MCF 10A (cell line): ENCODE data around the gene ASAP2. TPM values are rescaled to one million over a fixed set of nuclear protein-coding genes. Genes with fewer than 3 reads are reported as not detected.
A peak's percentile ranks its signal among the peaks of the same experiment; 100 is the strongest.

Source experiments
- BruUV-seq: library from RNA; stranded (reverse); fragments of 400-500 nt; replicated peaks from 2 replicates; lab custom pipeline; 2021; lab: Mats Ljungman, UMichigan
- CTCF ChIA-PET: fragments of 300-600 bp; sonication (Branson Sonifier 250); formaldehyde crosslinking; extraction: SDS; loops from one replicate; lab custom pipeline; 2021; ENCODE audit warnings: antibody characterized with exemption, inconsistent platforms; lab: Yijun Ruan, JAX
- POLR2A ChIA-PET: fragments of 300-600, 350-650 bp; sonication (Branson Sonifier 250); formaldehyde crosslinking; extraction: SDS; loops from one replicate; lab custom pipeline; 2020; ENCODE audit warnings: antibody characterized with exemption, inconsistent platforms; lab: Yijun Ruan, JAX
- DNase-seq: peaks from one replicate; pipeline ENCODE4 v3.0.0-alpha.2; 2018; ENCODE audit not compliant: unreplicated experiment
- H3K27ac Mint-ChIP-seq: one replicate; pipeline ENCODE4 v1.8.0; 2022; ENCODE audit warnings: mild to moderate bottlenecking, low read depth, mixed read lengths; ENCODE audit not compliant: unreplicated experiment
- H3K27me3 Mint-ChIP-seq: one replicate; pipeline ENCODE4 v1.8.0; 2022; ENCODE audit warnings: mixed read lengths; ENCODE audit not compliant: insufficient read depth, unreplicated experiment
- H3K36me3 Mint-ChIP-seq: one replicate; pipeline ENCODE4 v1.8.0; 2022; ENCODE audit warnings: mild to moderate bottlenecking, moderate library complexity, mixed read lengths; ENCODE audit not compliant: insufficient read depth, unreplicated experiment
- H3K4me1 Mint-ChIP-seq: one replicate; pipeline ENCODE4 v1.8.0; 2022; ENCODE audit warnings: mixed read lengths; ENCODE audit not compliant: insufficient read depth, unreplicated experiment
- H3K4me3 Mint-ChIP-seq: one replicate; pipeline ENCODE4 v1.8.0; 2022; ENCODE audit warnings: mild to moderate bottlenecking, moderate library complexity, mixed read lengths; ENCODE audit not compliant: unreplicated experiment
- H3K9me3 Mint-ChIP-seq: one replicate; pipeline ENCODE4 v1.8.0; 2022; ENCODE audit warnings: mixed read lengths; ENCODE audit not compliant: unreplicated experiment
- intact Hi-C: fragments of 100-400 bp; cut with micrococcal nuclease; formaldehyde crosslinking; loops from 2 replicates; pipeline ENCODE4 v1.14.1; 2022
- total RNA-seq: library from RNA; stranded (reverse); gene quantifications from 2 replicates; pipeline ENCODE4 v1.2.3, GENCODE V29; 2022
- TF ChIP-seq, protein P1 (sequence below): fragments of 200-600 bp; IDR thresholded peaks from one replicate; pipeline ENCODE4 v1.8.0; 2022; ENCODE audit warnings: antibody characterized with exemption, mild to moderate bottlenecking; ENCODE audit not compliant: unreplicated experiment

The ASAP2 gene
- total RNA-seq, 1 experiment from 2014 or later, result 80.8 TPM

GRCh38 chr2:9322576-9322975 lies 116.0 kb downstream of the ASAP2 start:
- H3K9me3 Mint-ChIP-seq, result no peaks in the 10 kb centered on the region
- intact Hi-C loops, result no loop called here
- no peak for DNase-seq
- CTCF ChIA-PET, result no interaction called here
- H3K4me1 Mint-ChIP-seq, result peaks cover under 1% of the 10 kb centered on the region
- POLR2A ChIA-PET, result interaction anchor here (0.7 kb wide), 1 partner anchor 178 kb away, joined by 3 read pairs; no protein-coding TSS in a partner anchor
- peaks cover 55% of the 10 kb centered on the region for H3K36me3 Mint-ChIP-seq
- TF ChIP-seq, protein P1, sequence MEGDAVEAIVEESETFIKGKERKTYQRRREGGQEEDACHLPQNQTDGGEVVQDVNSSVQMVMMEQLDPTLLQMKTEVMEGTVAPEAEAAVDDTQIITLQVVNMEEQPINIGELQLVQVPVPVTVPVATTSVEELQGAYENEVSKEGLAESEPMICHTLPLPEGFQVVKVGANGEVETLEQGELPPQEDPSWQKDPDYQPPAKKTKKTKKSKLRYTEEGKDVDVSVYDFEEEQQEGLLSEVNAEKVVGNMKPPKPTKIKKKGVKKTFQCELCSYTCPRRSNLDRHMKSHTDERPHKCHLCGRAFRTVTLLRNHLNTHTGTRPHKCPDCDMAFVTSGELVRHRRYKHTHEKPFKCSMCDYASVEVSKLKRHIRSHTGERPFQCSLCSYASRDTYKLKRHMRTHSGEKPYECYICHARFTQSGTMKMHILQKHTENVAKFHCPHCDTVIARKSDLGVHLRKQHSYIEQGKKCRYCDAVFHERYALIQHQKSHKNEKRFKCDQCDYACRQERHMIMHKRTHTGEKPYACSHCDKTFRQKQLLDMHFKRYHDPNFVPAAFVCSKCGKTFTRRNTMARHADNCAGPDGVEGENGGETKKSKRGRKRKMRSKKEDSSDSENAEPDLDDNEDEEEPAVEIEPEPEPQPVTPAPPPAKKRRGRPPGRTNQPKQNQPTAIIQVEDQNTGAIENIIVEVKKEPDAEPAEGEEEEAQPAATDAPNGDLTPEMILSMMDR, result no peak
- H3K4me3 Mint-ChIP-seq, result no peak overlapping the region
- H3K27me3 Mint-ChIP-seq, result no peaks in the 10 kb centered on the region
- no peak overlapping the region for H3K27ac Mint-ChIP-seq
- BruUV-seq, result no TSS peak

GRCh38 chr2:9325428-9325827 lies 118.8 kb downstream of the ASAP2 start:
- no TSS peak for BruUV-seq
- Mint-ChIP-seq H3K27me3 (no peaks in the 10 kb centered on the region), H3K4me3 (no peak overlapping the region), H3K4me1 (peaks cover 7% of the 10 kb centered on the region), H3K27ac (no peak overlapping the region), H3K36me3 (peaks cover 61% of the 10 kb centered on the region), H3K9me3 (no peaks in the 10 kb centered on the region)
- ChIA-PET POLR2A (no interaction called here), CTCF (no interaction called here)
- no peak for DNase-seq
- intact Hi-C loops, result no loop called here
- TF ChIP-seq, protein P1, result no peak

DNA sequence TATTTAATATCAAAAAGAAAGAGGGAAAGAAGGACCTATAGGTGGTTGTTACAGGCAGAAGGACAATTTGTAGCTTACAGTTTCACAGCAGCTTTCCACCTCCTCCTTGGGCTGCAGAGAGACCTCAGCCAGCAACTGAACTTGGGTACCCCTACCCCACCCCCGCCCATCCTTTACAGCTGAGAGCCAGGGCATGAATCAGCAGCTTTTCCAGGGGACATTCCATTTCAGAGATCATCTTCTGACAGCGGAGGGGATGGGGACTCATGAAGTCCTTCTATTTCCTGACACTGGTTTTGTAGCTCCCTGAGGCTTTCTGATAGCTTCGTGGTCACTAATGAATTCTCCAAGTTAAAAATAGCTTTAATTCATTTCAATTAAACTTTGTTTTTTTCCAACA lies 120.4 kb downstream of the ASAP2 start:
- no peak overlapping the region for H3K27ac Mint-ChIP-seq
- peaks cover 60% of the 10 kb centered on the region for H3K36me3 Mint-ChIP-seq
- intact Hi-C loops, result no loop called here
- H3K9me3 Mint-ChIP-seq, result no peaks in the 10 kb centered on the region
- H3K4me1 Mint-ChIP-seq, result peaks cover 7% of the 10 kb centered on the region
- BruUV-seq, result no TSS peak
- no peak overlapping the region for H3K4me3 Mint-ChIP-seq
- DNase-seq, result no peak
- POLR2A ChIA-PET, result interaction anchor here (0.7 to 0.9 kb wide), 3 partner anchors 8 to 18 kb away, joined by 3 read pairs; no protein-coding TSS in a partner anchor
- CTCF ChIA-PET, result interaction anchor here (0.7 to 1.5 kb wide), 4 partner anchors 11 to 184 kb away, joined by 3 to 7 read pairs (median 4); no protein-coding TSS in a partner anchor
- TF ChIP-seq, protein P1, result no peak
- H3K27me3 Mint-ChIP-seq, result no peaks in the 10 kb centered on the region

DNA sequence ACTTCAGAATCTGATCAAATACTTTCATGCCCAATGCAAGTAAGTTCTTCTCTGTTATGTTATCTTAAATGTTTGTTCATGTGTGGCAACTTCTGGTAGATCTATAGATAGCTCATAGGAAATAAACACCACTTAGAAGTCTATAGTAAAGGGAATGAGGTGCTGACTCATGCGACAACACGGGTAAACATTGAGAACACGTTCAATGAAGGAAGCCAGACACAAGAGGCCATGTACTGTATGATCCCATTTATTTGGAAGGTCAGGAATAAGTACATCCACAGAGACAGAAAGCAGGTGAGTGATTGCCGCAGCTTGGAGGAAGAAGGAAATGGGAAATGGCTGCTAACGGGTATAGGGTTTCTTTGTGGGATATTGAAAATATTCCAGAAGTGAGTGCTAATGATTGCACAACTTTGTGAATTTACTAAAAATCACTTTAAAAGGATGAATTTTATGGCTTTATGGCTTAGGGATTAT lies 121.3 kb downstream of the ASAP2 start:
- BruUV-seq, result no TSS peak
- no peaks in the 10 kb centered on the region for H3K9me3 Mint-ChIP-seq
- peak; percentile 35 for DNase-seq
- H3K36me3 Mint-ChIP-seq, result peaks cover 65% of the 10 kb centered on the region
- H3K27me3 Mint-ChIP-seq, result no peaks in the 10 kb centered on the region
- TF ChIP-seq, protein P1, result no peak
- ChIA-PET POLR2A (interaction anchor here (0.7 to 0.9 kb wide), 2 partner anchors 8 to 9 kb away, joined by 3 read pairs; no protein-coding TSS in a partner anchor), CTCF (interaction anchor here (0.8 to 1.5 kb wide), 4 partner anchors 10 to 185 kb away, joined by 3 to 7 read pairs (median 4); no protein-coding TSS in a partner anchor)
- H3K27ac Mint-ChIP-seq, result no peak overlapping the region
- H3K4me1 Mint-ChIP-seq, result peaks cover 7% of the 10 kb centered on the region
- no peak overlapping the region for H3K4me3 Mint-ChIP-seq
- intact Hi-C loops, result no loop called here
